ENCODE measurements around the gene INTS15. TPM values are rescaled to one million over a fixed set of nuclear protein-coding genes. Genes with fewer than 3 reads are reported as not detected.

Gene INTS15
- total and polyA plus RNA-seq, 2 experiments from 2014 or later, result 7.0 to 27.0 TPM

DNA sequence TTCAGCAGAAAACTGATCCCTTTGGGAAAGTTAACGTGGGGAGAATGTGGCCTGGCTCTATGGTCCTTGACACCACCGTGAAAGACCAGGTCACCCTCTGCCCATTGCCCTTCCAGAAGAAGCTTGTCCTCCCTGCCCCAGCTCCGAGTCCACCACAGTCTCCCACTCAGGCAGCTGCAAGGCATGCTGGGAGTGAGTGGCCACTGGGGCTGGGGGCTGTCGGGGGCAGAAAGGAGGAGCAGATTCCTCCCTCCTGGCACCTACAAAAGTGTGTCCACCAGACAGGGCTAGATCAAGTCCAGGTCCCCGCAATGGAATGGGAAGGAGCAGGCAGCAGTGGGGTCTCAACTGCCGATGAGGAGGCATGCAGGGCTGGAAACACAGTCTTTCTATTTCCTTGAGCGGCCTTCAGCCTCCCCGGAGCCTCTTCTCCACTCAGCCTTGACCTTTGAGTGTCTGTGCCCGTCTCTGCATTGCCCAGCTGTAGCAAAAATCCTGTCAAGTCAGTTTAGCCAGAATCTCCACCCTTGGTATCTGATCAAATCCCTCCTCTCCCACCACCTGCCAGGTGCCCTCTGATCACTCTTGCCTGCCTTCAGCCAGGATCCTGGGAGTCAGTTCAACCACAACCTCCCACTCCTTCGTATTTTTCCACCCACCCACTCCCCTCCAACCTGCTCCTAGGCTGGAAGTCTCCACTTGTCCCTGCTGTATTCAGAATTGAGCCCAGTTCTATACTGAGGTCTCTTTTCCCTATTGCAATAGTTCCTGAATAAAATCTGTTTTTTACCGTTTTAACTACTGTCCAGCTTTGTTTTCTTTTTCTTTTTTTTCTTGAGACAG, 40.4 kb downstream of the INTS15 start (continued):
- TF ChIP-seq, protein P1, sequence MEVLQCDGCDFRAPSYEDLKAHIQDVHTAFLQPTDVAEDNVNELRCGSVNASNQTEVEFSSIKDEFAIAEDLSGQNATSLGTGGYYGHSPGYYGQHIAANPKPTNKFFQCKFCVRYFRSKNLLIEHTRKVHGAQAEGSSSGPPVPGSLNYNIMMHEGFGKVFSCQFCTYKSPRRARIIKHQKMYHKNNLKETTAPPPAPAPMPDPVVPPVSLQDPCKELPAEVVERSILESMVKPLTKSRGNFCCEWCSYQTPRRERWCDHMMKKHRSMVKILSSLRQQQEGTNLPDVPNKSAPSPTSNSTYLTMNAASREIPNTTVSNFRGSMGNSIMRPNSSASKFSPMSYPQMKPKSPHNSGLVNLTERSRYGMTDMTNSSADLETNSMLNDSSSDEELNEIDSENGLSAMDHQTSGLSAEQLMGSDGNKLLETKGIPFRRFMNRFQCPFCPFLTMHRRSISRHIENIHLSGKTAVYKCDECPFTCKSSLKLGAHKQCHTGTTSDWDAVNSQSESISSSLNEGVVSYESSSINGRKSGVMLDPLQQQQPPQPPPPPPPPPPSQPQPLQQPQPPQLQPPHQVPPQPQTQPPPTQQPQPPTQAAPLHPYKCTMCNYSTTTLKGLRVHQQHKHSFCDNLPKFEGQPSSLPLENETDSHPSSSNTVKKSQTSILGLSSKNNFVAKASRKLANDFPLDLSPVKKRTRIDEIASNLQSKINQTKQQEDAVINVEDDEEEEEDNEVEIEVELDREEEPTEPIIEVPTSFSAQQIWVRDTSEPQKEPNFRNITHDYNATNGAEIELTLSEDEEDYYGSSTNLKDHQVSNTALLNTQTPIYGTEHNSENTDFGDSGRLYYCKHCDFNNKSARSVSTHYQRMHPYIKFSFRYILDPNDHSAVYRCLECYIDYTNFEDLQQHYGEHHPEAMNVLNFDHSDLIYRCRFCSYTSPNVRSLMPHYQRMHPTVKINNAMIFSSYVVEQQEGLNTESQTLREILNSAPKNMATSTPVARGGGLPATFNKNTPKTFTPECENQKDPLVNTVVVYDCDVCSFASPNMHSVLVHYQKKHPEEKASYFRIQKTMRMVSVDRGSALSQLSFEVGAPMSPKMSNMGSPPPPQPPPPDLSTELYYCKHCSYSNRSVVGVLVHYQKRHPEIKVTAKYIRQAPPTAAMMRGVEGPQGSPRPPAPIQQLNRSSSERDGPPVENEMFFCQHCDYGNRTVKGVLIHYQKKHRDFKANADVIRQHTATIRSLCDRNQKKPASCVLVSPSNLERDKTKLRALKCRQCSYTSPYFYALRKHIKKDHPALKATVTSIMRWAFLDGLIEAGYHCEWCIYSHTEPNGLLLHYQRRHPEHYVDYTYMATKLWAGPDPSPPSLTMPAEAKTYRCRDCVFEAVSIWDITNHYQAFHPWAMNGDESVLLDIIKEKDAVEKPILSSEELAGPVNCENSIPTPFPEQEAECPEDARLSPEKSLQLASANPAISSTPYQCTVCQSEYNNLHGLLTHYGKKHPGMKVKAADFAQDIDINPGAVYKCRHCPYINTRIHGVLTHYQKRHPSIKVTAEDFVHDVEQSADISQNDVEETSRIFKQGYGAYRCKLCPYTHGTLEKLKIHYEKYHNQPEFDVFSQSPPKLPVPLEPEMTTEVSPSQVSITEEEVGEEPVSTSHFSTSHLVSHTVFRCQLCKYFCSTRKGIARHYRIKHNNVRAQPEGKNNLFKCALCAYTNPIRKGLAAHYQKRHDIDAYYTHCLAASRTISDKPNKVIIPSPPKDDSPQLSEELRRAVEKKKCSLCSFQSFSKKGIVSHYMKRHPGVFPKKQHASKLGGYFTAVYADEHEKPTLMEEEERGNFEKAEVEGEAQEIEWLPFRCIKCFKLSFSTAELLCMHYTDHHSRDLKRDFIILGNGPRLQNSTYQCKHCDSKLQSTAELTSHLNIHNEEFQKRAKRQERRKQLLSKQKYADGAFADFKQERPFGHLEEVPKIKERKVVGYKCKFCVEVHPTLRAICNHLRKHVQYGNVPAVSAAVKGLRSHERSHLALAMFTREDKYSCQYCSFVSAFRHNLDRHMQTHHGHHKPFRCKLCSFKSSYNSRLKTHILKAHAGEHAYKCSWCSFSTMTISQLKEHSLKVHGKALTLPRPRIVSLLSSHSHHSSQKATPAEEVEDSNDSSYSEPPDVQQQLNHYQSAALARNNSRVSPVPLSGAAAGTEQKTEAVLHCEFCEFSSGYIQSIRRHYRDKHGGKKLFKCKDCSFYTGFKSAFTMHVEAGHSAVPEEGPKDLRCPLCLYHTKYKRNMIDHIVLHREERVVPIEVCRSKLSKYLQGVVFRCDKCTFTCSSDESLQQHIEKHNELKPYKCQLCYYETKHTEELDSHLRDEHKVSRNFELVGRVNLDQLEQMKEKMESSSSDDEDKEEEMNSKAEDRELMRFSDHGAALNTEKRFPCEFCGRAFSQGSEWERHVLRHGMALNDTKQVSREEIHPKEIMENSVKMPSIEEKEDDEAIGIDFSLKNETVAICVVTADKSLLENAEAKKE (CRISPR knock-in tag; IDR thresholded peaks at IDR 0.05), result no peak
- no peak for TF ChIP-seq CTCF (conservative IDR thresholded peaks at IDR 0.05; ENCODE audit: low read depth in 2 of 2)
- TF ChIP-seq EZH2phosphoT487 (IDR thresholded peaks at IDR 0.05; ENCODE audit: unreplicated experiment), result no peak
- no peak for TF ChIP-seq POLR2AphosphoS5 (IDR thresholded peaks at IDR 0.05; ENCODE audit: low read depth)
- no peak for TF ChIP-seq ZNF331 (CRISPR knock-in tag; IDR thresholded peaks at IDR 0.05; ENCODE audit: low read depth)

DNA sequence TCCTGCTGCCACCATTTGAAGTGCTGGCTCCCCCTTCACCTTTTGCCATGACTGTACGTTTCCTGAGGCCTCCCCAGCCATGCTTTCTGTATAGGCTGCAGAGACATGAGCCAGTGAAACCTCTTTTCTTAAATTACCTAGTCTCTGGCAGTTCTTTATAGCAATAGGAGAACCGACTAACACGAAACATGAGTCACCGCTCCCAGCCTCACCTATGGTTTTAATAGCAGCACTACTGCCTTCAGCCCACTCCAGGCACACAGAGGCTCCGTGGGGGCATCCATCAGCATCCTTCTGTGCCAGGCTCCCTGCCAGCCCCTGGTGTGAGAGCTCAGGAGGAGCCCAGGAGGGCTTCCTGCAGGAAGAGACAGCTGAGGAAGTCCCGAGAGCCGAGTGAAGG, 41.8 kb downstream of the INTS15 start:
- H2AFZ ChIP-seq, result no peak overlapping the region
- Mint-ChIP-seq H3K4me3 (no peak overlapping the region), H3K9me3 (no peaks in the 10 kb centered on the region), H3K36me3 (ENCODE audit: low read depth) (no peaks in the 10 kb centered on the region), H3K27ac (no peak overlapping the region), H3K27me3 (ENCODE audit: insufficient read depth, low read depth, poor library complexity) (peaks cover 6% of the 10 kb centered on the region), H3K4me1 (no peaks in the 10 kb centered on the region; the same call in 2 of the 3 replicates)
- H3K9me2 ChIP-seq (ENCODE audit: insufficient read depth), result no peaks in the 10 kb centered on the region
- no peaks in the 10 kb centered on the region for H3K79me2 ChIP-seq (replicated peaks; ENCODE audit: insufficient read depth)
- no peaks in the 10 kb centered on the region; the same call in 1 of the 2 replicates for H4K20me1 ChIP-seq (replicated peaks; ENCODE audit: insufficient read depth)
- H3F3A ChIP-seq (replicated peaks; ENCODE audit: low read depth), result no peaks in the 10 kb centered on the region
- H3K36me3 ChIP-seq (ENCODE audit: insufficient read depth), result no peaks in the 10 kb centered on the region
- ATAC-seq (no peak), DNase-seq (ENCODE audit: low spot score) (no peak)
- no peak overlapping the region for H3K27ac ChIP-seq (ENCODE audit: low read depth)
- H3K27me3 ChIP-seq (ENCODE audit: insufficient read depth), result no peaks in the 10 kb centered on the region
- no peak overlapping the region for H3K4me2 ChIP-seq
- no peaks in the 10 kb centered on the region for H3K4me1 ChIP-seq (ENCODE audit: insufficient read depth)
- no peak overlapping the region for H3K4me3 ChIP-seq
- TF ChIP-seq, protein P2, sequence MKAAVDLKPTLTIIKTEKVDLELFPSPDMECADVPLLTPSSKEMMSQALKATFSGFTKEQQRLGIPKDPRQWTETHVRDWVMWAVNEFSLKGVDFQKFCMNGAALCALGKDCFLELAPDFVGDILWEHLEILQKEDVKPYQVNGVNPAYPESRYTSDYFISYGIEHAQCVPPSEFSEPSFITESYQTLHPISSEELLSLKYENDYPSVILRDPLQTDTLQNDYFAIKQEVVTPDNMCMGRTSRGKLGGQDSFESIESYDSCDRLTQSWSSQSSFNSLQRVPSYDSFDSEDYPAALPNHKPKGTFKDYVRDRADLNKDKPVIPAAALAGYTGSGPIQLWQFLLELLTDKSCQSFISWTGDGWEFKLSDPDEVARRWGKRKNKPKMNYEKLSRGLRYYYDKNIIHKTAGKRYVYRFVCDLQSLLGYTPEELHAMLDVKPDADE (IDR thresholded peaks at IDR 0.05), result no peak
- no peak for TF ChIP-seq STAT1 (IDR thresholded peaks at IDR 0.05; ENCODE audit: unreplicated experiment)

All from GM23338 (cell line).